Measurements from ENCODE around the gene SERGEF. TPM values are rescaled to one million over a fixed set of nuclear protein-coding genes. Genes with fewer than 3 reads are reported as not detected.

The SERGEF gene
- total RNA-seq, 1 experiment from 2014 or later: 31.4 TPM

DNA sequence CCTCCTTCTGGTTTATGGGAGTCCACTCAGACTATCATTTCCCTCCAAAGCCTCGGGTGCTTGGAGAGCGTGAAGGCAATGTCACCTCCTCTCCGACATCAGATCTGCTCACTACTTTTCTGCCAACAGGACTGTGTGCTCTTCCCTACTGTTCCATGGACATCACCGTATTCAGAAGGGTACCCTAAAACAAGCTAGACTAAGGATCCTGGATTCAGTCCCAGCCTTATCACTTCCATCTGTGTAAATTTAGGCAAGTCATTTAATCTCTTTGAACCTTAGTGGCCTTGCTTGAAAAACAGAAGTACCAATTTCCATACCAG, 200.0 kb downstream of the SERGEF start:
- no peak overlapping the region for H3K27ac ChIP-seq (ENCODE audit: insufficient read length, low read depth, low read length)
- no peak overlapping the region for H4K91ac ChIP-seq (ENCODE audit: insufficient read length, low read depth, low read length)
- H4K20me1 ChIP-seq (ENCODE audit: control insufficient read depth, insufficient read depth, insufficient read length): no peaks in the 10 kb centered on the region
- Mint-ChIP-seq H3K9me3 (no peaks in the 10 kb centered on the region), H3K27me3 (ENCODE audit: low read depth) (no peaks in the 10 kb centered on the region), H3K36me3 (ENCODE audit: insufficient read depth in 1 of 3, low read depth in 3 of 3) (no peaks in the 10 kb centered on the region), H3K4me3 (no peak overlapping the region), H3K27ac (no peak overlapping the region), H3K4me1 (no peaks in the 10 kb centered on the region)
- H3K4ac ChIP-seq (ENCODE audit: low read depth, low read length): no peak overlapping the region
- no peaks in the 10 kb centered on the region for H3K23me2 ChIP-seq (ENCODE audit: insufficient read length, low read depth, low read length, poor library complexity, severe bottlenecking)
- no peak overlapping the region for H3K18ac ChIP-seq (ENCODE audit: insufficient read length, low read depth, low read length)
- H3K23ac ChIP-seq (ENCODE audit: insufficient read length, low read depth, low read length): no peak overlapping the region
- DNase-seq: no peak
- H3K79me2 ChIP-seq (ENCODE audit: insufficient read depth, low read length): no peaks in the 10 kb centered on the region
- no peaks in the 10 kb centered on the region for H3K79me1 ChIP-seq (ENCODE audit: insufficient read depth, low read depth, low read length, poor library complexity, severe bottlenecking)
- H2BK12ac ChIP-seq (ENCODE audit: insufficient read length, low read depth, low read length): no peak overlapping the region
- H3K56ac ChIP-seq (ENCODE audit: insufficient read length, low read depth, low read length): no peak overlapping the region
- H2AFZ ChIP-seq (ENCODE audit: low read length): no peak overlapping the region
- no peak overlapping the region for H3K9ac ChIP-seq (ENCODE audit: extremely low read depth, insufficient read length, low read length)
- no peak overlapping the region for H2BK20ac ChIP-seq (ENCODE audit: low read depth, low read length, poor library complexity, severe bottlenecking)
- H3K4me1 ChIP-seq (ENCODE audit: insufficient read depth, low read length): no peaks in the 10 kb centered on the region; the same call in 1 of the 2 replicates
- H2BK15ac ChIP-seq (ENCODE audit: low read depth, low read length): no peak overlapping the region
- H4K8ac ChIP-seq (replicated peaks; ENCODE audit: insufficient read length, low read depth, low read length): no peak overlapping the region
- no peak overlapping the region for H3K14ac ChIP-seq (ENCODE audit: insufficient read depth, low read length)
- TF ChIP-seq, protein P1, sequence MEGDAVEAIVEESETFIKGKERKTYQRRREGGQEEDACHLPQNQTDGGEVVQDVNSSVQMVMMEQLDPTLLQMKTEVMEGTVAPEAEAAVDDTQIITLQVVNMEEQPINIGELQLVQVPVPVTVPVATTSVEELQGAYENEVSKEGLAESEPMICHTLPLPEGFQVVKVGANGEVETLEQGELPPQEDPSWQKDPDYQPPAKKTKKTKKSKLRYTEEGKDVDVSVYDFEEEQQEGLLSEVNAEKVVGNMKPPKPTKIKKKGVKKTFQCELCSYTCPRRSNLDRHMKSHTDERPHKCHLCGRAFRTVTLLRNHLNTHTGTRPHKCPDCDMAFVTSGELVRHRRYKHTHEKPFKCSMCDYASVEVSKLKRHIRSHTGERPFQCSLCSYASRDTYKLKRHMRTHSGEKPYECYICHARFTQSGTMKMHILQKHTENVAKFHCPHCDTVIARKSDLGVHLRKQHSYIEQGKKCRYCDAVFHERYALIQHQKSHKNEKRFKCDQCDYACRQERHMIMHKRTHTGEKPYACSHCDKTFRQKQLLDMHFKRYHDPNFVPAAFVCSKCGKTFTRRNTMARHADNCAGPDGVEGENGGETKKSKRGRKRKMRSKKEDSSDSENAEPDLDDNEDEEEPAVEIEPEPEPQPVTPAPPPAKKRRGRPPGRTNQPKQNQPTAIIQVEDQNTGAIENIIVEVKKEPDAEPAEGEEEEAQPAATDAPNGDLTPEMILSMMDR (conservative IDR thresholded peaks at IDR 0.05): no peak
- no peaks in the 10 kb centered on the region for H3K27me3 ChIP-seq (ENCODE audit: insufficient read depth, low read length)
- no peak overlapping the region for H3K4me2 ChIP-seq (ENCODE audit: insufficient read depth, insufficient read length, low read length)
- no peak overlapping the region for H2AK5ac ChIP-seq (ENCODE audit: insufficient read length, low read length)
- no peak overlapping the region for H2BK5ac ChIP-seq (ENCODE audit: insufficient read length, low read length)
- H3T11ph ChIP-seq (ENCODE audit: low read length): no peak overlapping the region
- no peak overlapping the region for H4K5ac ChIP-seq (ENCODE audit: insufficient read length, low read depth, low read length)
- no peaks in the 10 kb centered on the region for H3K9me3 ChIP-seq (ENCODE audit: control insufficient read depth, low read depth, low read length)
- WGBS (ENCODE audit: extremely low coverage, insufficient read length, low lambda C conversion rate): no CpG with 5 or more reads among the region's 4 CpGs
- H2BK120ac ChIP-seq (ENCODE audit: low read depth, low read length, poor library complexity, severe bottlenecking): no peak overlapping the region
